Myocyte (in vitro differentiated cells): Measurements from ENCODE around the gene DTX3L. TPM values are rescaled to one million over a fixed set of nuclear protein-coding genes. Genes with fewer than 3 reads are reported as not detected.

Source experiments
- DNase-seq: peaks from one replicate; pipeline ENCODE4 v3.0.0-alpha.2; 2012; ENCODE audit warnings: low read depth
- total RNA-seq: library from RNA; depleted of rRNA; stranded (reverse); fragments of >200 nt; gene quantifications from 2 replicates; pipeline ENCODE4 v1.2.3, GENCODE V29; 2014

DTX3L gene
- total RNA-seq, 1 donor from 2014 or later = 19.6 TPM

GRCh38 chr3:122602011-122602710, 38.0 kb downstream of the DTX3L start:
- DNase-seq = no peak

GRCh38 chr3:122603056-122603455, 38.9 kb downstream of the DTX3L start:
- no peak for DNase-seq

GRCh38 chr3:122606330-122606729, 42.2 kb downstream of the DTX3L start:
- no peak for DNase-seq

- DNase-seq = no peak
Observed at GRCh38 chr3:122608916-122609315, 44.8 kb downstream of the DTX3L start.

GRCh38 chr3:122609798-122610559, 45.8 kb downstream of the DTX3L start:
- DNase-seq = peak; percentile 63

- DNase-seq = no peak
Observed at GRCh38 chr3:122612696-122613095, 48.6 kb downstream of the DTX3L start.

GRCh38 chr3:122615303-122615702, 51.2 kb downstream of the DTX3L start:
- no peak for DNase-seq

GRCh38 chr3:122618614-122619013, 54.5 kb downstream of the DTX3L start:
- no peak for DNase-seq

- DNase-seq = peak; percentile 35
Observed at GRCh38 chr3:122619040-122619439, 54.9 kb downstream of the DTX3L start.

- DNase-seq = no peak
Observed at GRCh38 chr3:122620399-122620798, 56.3 kb downstream of the DTX3L start.

- no peak for DNase-seq
Observed at GRCh38 chr3:122621112-122621511, 57.0 kb downstream of the DTX3L start.

GRCh38 chr3:122623031-122623829, 59.1 kb downstream of the DTX3L start:
- DNase-seq = no peak

Other genes with a start within 250 kb of the DTX3L start
- gene CSTA, start 239.1 kb upstream of the DTX3L start, total RNA-seq = 0.37 TPM in 1 of 2 replicates, not detected in the other
- 24.0 and 26.4 TPM in 2 replicates for gene MIX23, start 181.1 kb upstream of the DTX3L start, total RNA-seq
- 20.5 and 25.8 TPM in 2 replicates for gene FAM162A, start 180.2 kb upstream of the DTX3L start, total RNA-seq
- gene WDR5B, start 148.3 kb upstream of the DTX3L start, total RNA-seq = 6.9 and 8.9 TPM in 2 replicates
- gene KPNA1, start 49.4 kb upstream of the DTX3L start, total RNA-seq = 46.0 and 55.4 TPM in 2 replicates
- 20.3 and 28.6 TPM in 2 replicates for gene PARP9, start within 50 bp of the DTX3L start, total RNA-seq
- gene PARP15, start 13.3 kb downstream of the DTX3L start, total RNA-seq = 0.08 TPM in 1 of 2 replicates, not detected in the other
- 11.3 and 14.1 TPM in 2 replicates for gene PARP14, start 116.5 kb downstream of the DTX3L start, total RNA-seq
- 5.4 and 7.6 TPM in 2 replicates for gene HSPBAP1, start 229.5 kb downstream of the DTX3L start, total RNA-seq
- 16.7 and 23.1 TPM in 2 replicates for gene SLC49A4, start 230.7 kb downstream of the DTX3L start, total RNA-seq